GM12875 (cell line): Measurements from ENCODE around the gene SLC52A3.

Source experiments
- H3K4me3 ChIP-seq: one replicate; pipeline ENCODE4 v1.5.1; 2011; ENCODE audit warnings: low read depth, low read length, control low read depth
- TF ChIP-seq, protein P1 (sequence below): IDR thresholded peaks from 2 replicates; pipeline ENCODE4 v1.5.1; 2011; ENCODE audit warnings: low read depth, mild to moderate bottlenecking, control low read depth, inconsistent platforms, low read length, moderate library complexity, borderline replicate concordance; ENCODE audit not compliant: insufficient read depth

The SLC52A3 gene

GRCh38 chr20:761418-762381, 6.6 kb downstream of the SLC52A3 start:
- TF ChIP-seq, protein P1, sequence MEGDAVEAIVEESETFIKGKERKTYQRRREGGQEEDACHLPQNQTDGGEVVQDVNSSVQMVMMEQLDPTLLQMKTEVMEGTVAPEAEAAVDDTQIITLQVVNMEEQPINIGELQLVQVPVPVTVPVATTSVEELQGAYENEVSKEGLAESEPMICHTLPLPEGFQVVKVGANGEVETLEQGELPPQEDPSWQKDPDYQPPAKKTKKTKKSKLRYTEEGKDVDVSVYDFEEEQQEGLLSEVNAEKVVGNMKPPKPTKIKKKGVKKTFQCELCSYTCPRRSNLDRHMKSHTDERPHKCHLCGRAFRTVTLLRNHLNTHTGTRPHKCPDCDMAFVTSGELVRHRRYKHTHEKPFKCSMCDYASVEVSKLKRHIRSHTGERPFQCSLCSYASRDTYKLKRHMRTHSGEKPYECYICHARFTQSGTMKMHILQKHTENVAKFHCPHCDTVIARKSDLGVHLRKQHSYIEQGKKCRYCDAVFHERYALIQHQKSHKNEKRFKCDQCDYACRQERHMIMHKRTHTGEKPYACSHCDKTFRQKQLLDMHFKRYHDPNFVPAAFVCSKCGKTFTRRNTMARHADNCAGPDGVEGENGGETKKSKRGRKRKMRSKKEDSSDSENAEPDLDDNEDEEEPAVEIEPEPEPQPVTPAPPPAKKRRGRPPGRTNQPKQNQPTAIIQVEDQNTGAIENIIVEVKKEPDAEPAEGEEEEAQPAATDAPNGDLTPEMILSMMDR, result no peak
- H3K4me3 ChIP-seq, result no peak overlapping the region

DNA sequence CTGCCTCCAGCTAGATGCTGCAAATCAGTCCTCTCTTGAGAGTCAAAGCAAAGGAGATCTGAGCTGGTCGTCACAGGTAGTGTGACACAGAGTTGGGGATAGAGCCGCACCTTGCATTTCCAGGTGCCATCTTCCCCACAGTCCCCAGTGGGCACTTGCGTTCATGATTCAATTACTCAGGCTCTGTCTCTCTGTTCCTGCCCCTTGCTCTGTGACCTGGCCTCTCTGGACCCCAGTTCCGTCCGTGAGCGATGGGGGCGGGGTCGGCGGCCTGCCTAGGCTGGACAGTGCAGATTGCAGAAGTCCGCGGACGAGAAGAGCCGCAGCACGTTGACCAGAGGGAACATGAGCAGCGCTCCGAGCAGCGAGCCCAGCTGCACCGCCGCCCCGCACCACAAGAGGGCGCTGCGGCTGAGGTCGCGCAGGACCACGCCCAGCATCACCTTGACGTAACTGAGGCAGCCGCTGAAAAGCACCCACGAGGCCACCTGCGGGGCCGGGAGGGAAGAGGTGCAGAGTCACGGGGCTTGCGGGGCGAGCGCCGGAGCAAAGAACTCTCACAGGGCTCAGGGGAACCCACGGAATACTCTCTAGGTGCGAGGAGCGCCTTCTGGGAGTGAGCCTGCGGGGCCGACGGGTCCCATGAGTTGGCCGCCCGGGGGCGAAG, 7.4 kb downstream of the SLC52A3 start:
- TF ChIP-seq, protein P1, result peak; percentile 92

GRCh38 chr20:757506-757905, 10.8 kb downstream of the SLC52A3 start:
- H3K4me3 ChIP-seq, result no peak overlapping the region
- TF ChIP-seq, protein P1, result no peak

More for the DNA sequence above, 7.4 kb downstream of the SLC52A3 start:
- H3K4me3 ChIP-seq, result no peak overlapping the region

DNA sequence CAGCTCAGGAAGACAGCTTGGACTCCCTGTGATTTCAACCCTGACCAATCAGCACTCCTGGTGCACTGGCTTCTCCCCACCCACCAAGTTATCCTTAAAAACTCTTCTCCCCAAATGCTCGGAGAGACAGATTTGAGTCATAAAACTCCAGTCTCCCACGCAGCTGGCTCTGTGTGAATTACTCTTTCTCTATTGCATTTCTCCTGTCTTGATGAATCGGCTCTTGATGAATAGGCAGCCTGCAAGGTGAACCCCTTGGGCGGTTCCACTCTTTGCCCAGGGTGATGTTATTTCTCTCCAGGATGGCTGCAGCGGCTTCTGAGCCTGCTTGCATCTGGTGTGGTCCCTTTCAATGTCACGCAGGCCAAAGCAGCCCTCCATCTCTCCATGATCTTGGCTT, 12.4 kb downstream of the SLC52A3 start:
- TF ChIP-seq, protein P1, result no peak

DNA sequence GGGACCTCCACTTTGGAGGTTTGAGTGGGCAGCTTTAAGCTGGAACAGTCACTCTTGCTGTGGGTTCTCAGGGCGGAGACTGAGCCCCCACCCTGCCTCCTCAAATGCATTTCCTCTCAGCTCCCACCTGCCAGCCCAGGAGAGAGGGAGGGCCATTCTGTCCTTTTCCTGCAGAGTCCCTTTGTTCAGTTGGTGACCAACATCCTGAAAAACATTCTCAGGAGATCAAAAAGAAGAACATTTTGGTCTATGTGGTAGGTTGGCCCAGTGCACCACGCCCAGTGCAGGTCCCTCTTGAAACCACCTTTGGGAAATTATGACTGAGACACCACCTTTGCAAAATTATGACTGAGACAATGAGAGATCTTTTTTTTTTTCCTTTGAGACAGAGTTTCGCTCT, 13.4 kb downstream of the SLC52A3 start:
- H3K4me3 ChIP-seq, result no peak overlapping the region
- TF ChIP-seq, protein P1, result no peak

More for the DNA sequence above, 12.4 kb downstream of the SLC52A3 start:
- H3K4me3 ChIP-seq, result no peak overlapping the region

GRCh38 chr20:753897-754635, 14.2 kb downstream of the SLC52A3 start:
- H3K4me3 ChIP-seq, result no peak overlapping the region
- TF ChIP-seq, protein P1, result no peak
